SK-N-SH (cell line): ENCODE results near the gene CNTNAP2. TPM values are rescaled to one million over a fixed set of nuclear protein-coding genes. Genes with fewer than 3 reads are reported as not detected.

Experiments
- CTCF ChIA-PET: fragments of 300-600, 350-600 bp; formaldehyde crosslinking; extraction: SDS; loops from one replicate; lab custom pipeline; 2021; lab: Yijun Ruan, JAX
- POLR2A ChIA-PET: fragments of 350-600 bp; sonication (Branson Sonifier 250); formaldehyde crosslinking; extraction: SDS; loops from one replicate; lab custom pipeline; 2020; ENCODE audit warnings: antibody characterized with exemption, inconsistent platforms; lab: Yijun Ruan, JAX
- DNase-seq: peaks from one replicate; pipeline ENCODE4 v3.0.0; 2012
- H2AFZ ChIP-seq: fragments of 200-600 bp; sonication (generic); 2 replicates; pipeline ENCODE4 v1.8.1; 2016; ENCODE audit warnings: antibody characterized with exemption, mild to moderate bottlenecking, low read depth
- H3F3A ChIP-seq: fragments of 200-600 bp; sonication (generic); replicated peaks from 2 replicates; pipeline ENCODE3; 2016; ENCODE audit warnings: antibody characterized with exemption, mild to moderate bottlenecking; ENCODE audit not compliant: insufficient read depth
- H3K27ac ChIP-seq, 2 experiments: fragments of 200-500 bp in 1 of 2; fragments of 200-600 bp in 1 of 2; sonication (Bioruptor generic) in 1 of 2; sonication (generic), shearing (Covaris generic) in 1 of 2; 2 replicates each; pipeline versions ENCODE4 v1.5.1 to v1.6.1; 2014 to 2016; ENCODE audit warnings: low read depth in 2 of 2, inconsistent platforms in 1 of 2, low read length in 1 of 2, mild to moderate bottlenecking in 1 of 2, mixed read lengths in 1 of 2
- H3K27me3 ChIP-seq: fragments of 200-600 bp; sonication (generic), shearing (Covaris generic); 2 replicates; pipeline ENCODE4 v1.6.1; 2016; ENCODE audit warnings: mixed run types; ENCODE audit not compliant: insufficient read depth
- H3K36me3 ChIP-seq, 2 experiments: fragments of 200-500 bp in 1 of 2; fragments of 200-600 bp in 1 of 2; sonication (Bioruptor generic) in 1 of 2; sonication (generic) in 1 of 2; replicated peaks in 1 of 2; 2 replicates each; pipeline versions ENCODE3 to v1.5.1; 2014 to 2016; ENCODE audit warnings: low read length in 1 of 2, mild to moderate bottlenecking in 1 of 2; ENCODE audit not compliant: insufficient read depth in 2 of 2, control insufficient read depth in 1 of 2
- H3K4me1 ChIP-seq, 2 experiments: fragments of 200-500 bp in 1 of 2; fragments of 200-600 bp in 1 of 2; sonication (Bioruptor generic) in 1 of 2; sonication (generic), shearing (Covaris generic) in 1 of 2; 2 replicates each; pipeline versions ENCODE4 v1.5.1 to v1.6.1; 2014 to 2016; ENCODE audit warnings: low read depth in 1 of 2, low read length in 1 of 2, mixed run types in 1 of 2; ENCODE audit not compliant: insufficient read depth in 2 of 2, control insufficient read depth in 1 of 2
- H3K4me2 ChIP-seq: fragments of 200-600 bp; sonication (generic), shearing (Covaris generic); 2 replicates; pipeline ENCODE4 v1.6.1; 2017; ENCODE audit warnings: mixed run types
- H3K4me3 ChIP-seq, 2 experiments: fragments of 200-500 bp in 1 of 2; fragments of 200-600 bp in 1 of 2; sonication (Bioruptor generic) in 1 of 2; sonication (generic), shearing (Covaris generic) in 1 of 2; 2 replicates each; pipeline versions ENCODE4 v1.5.1 to v1.8.1; 2014 to 2016; ENCODE audit warnings: low read depth in 2 of 2, inconsistent platforms in 1 of 2, low read length in 1 of 2, mild to moderate bottlenecking in 1 of 2, mixed read lengths in 1 of 2, moderate library complexity in 1 of 2
- H3K79me2 ChIP-seq: fragments of 200-600 bp; sonication (generic); 2 replicates; pipeline ENCODE4 v1.8.1; 2017; ENCODE audit warnings: mild to moderate bottlenecking; ENCODE audit not compliant: insufficient read depth
- H3K9ac ChIP-seq: fragments of 200-600 bp; sonication (generic); 2 replicates; pipeline ENCODE4 v1.6.1; 2017; ENCODE audit warnings: mixed run types
- H3K9me2 ChIP-seq: fragments of 200-600 bp; sonication (generic); 2 replicates; pipeline ENCODE4 v1.6.1; 2017; ENCODE audit warnings: mixed run types
- H3K9me3 ChIP-seq: fragments of 200-600 bp; sonication (generic); 2 replicates; pipeline ENCODE4 v1.6.1; 2017; ENCODE audit warnings: mixed run types, mild to moderate bottlenecking, moderate library complexity
- H4K20me1 ChIP-seq: fragments of 200-600 bp; sonication (generic); 2 replicates; pipeline ENCODE4 v1.6.1; 2017; ENCODE audit warnings: mild to moderate bottlenecking, mixed run types; ENCODE audit not compliant: insufficient read depth
- CHD2 ChIP-seq: fragments of 150-350 bp; IDR thresholded peaks from 2 replicates; pipeline ENCODE4 v1.6.1; 2018; ENCODE audit warnings: low read length; ENCODE audit not compliant: partially characterized antibody
- EP300 ChIP-seq, 2 experiments: IDR thresholded peaks; 2 replicates each; pipeline versions ENCODE4 v1.4.0 to v1.6.1; 2012; ENCODE audit warnings: borderline replicate concordance in 1 of 2, low read depth in 1 of 2, low read length in 1 of 2
- FOSL2 ChIP-seq: IDR thresholded peaks from 2 replicates; pipeline ENCODE4 v1.4.0; 2012; ENCODE audit warnings: low read depth, mild to moderate bottlenecking, moderate library complexity, borderline replicate concordance
- FOXJ3 ChIP-seq: sonication (generic); formaldehyde crosslinking; IDR thresholded peaks from 2 replicates; pipeline ENCODE4 v1.5.1; 2020; ENCODE audit warnings: mild to moderate bottlenecking, missing genetic modification reagents
- GABPA ChIP-seq: IDR thresholded peaks from 2 replicates; pipeline ENCODE4 v1.4.0; 2012; ENCODE audit warnings: low read depth, mild to moderate bottlenecking
- GATA2 ChIP-seq: sonication (generic); formaldehyde crosslinking; IDR thresholded peaks from 2 replicates; pipeline ENCODE4 v1.5.0; 2020; ENCODE audit warnings: mild to moderate bottlenecking, missing genetic modification reagents
- JUND ChIP-seq: IDR thresholded peaks from 2 replicates; pipeline ENCODE4 v1.4.0; 2012
- MXI1 ChIP-seq: IDR thresholded peaks from 2 replicates; pipeline ENCODE4 v1.6.1; 2012; ENCODE audit warnings: mild to moderate bottlenecking, low read depth, low read length, improper control_type of control experiment
- NFIC ChIP-seq: IDR thresholded peaks from 2 replicates; pipeline ENCODE4 v1.4.0; 2012; ENCODE audit warnings: borderline replicate concordance
- PBX3 ChIP-seq: IDR thresholded peaks from 2 replicates; pipeline ENCODE4; 2012
- POLR2AphosphoS5 ChIP-seq: IDR thresholded peaks from 2 replicates; pipeline ENCODE4 v1.6.1; 2012; ENCODE audit warnings: low read depth, low read length
- RAD21 ChIP-seq: IDR thresholded peaks from 2 replicates; pipeline ENCODE4 v1.6.1; 2012; ENCODE audit warnings: mild to moderate bottlenecking, low read length
- RCOR1 ChIP-seq: fragments of 150-350 bp; IDR thresholded peaks from 2 replicates; pipeline ENCODE4 v1.6.1; 2017; ENCODE audit warnings: antibody characterized with exemption, low read length
- TCF12 ChIP-seq: IDR thresholded peaks from 2 replicates; pipeline ENCODE4 v1.4.0; 2012
- TEAD4 ChIP-seq: IDR thresholded peaks from 2 replicates; pipeline ENCODE4 v1.4.0; 2012; ENCODE audit warnings: mild to moderate bottlenecking, borderline replicate concordance; ENCODE audit not compliant: insufficient read depth
- USF2 ChIP-seq: fragments of 150-350 bp; IDR thresholded peaks from 2 replicates; pipeline ENCODE4 v1.6.1; 2017; ENCODE audit warnings: antibody characterized with exemption, low read length, low read depth, borderline replicate concordance
- ZBTB33 ChIP-seq: IDR thresholded peaks from 2 replicates; pipeline ENCODE4 v1.4.0; 2012; ENCODE audit warnings: low read depth, borderline replicate concordance
- WGBS: methylation state at CpG from one replicate; pipeline ENCODE4 v1.1.6; 2017; ENCODE audit warnings: low lambda C conversion rate; 5-methylcytosine and 5-hydroxymethylcytosine counted together
- polyA plus RNA-seq, 3 experiments: library from polyadenylated mRNA; depleted of rRNA; stranded (reverse); fragments of >200 nt; gene quantifications; 2 replicates each; pipeline ENCODE4 v1.2.3, GENCODE V29; 2012
- TF ChIP-seq, protein P1 (sequence below): IDR thresholded peaks from 2 replicates; pipeline ENCODE4 v1.4.0; 2012; ENCODE audit warnings: low read depth, borderline replicate concordance

Gene CNTNAP2
- polyA plus RNA-seq, 1 of the 3 experiments (the other 2 are of a cell fraction): 3.4 TPM

- peak overlapping the region; percentile 30 for H3K4me2 ChIP-seq
- no peaks in the 10 kb centered on the region for H3K9me3 ChIP-seq
- CTCF ChIA-PET: interaction anchor here (1.0 to 2.2 kb wide), 2 partner anchors 15 to 571 kb away, joined by 5 to 7 read pairs; no protein-coding TSS in a partner anchor
- peak; percentile 86 for TF ChIP-seq CHD2
- TF ChIP-seq RCOR1: peak; percentile 99
- TF ChIP-seq USF2: no peak
- no peak for TF ChIP-seq FOSL2
- TF ChIP-seq TCF12: peak; percentile 73
- peak; percentile 99 for TF ChIP-seq GATA2 (CRISPR knock-in tag)
- no peak for TF ChIP-seq PBX3
- TF ChIP-seq GABPA: no peak
- TF ChIP-seq JUND: no peak
- peak; percentile 98 for TF ChIP-seq FOXJ3 (CRISPR knock-in tag)
- peak; percentile 46 for TF ChIP-seq MXI1
- TF ChIP-seq EP300 (IDR thresholded peaks at IDR 0.05; ENCODE audit: borderline replicate concordance in 1 of 2, low read depth in 1 of 2, low read length in 1 of 2): peak; percentile 13 to 98; a peak in 2 of 4 replicates
- TF ChIP-seq ZBTB33: no peak
- TF ChIP-seq, protein P1, sequence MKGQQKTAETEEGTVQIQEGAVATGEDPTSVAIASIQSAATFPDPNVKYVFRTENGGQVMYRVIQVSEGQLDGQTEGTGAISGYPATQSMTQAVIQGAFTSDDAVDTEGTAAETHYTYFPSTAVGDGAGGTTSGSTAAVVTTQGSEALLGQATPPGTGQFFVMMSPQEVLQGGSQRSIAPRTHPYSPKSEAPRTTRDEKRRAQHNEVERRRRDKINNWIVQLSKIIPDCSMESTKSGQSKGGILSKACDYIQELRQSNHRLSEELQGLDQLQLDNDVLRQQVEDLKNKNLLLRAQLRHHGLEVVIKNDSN: no peak
- peak; percentile 70; the same call in 1 of the 2 replicates for TF ChIP-seq POLR2AphosphoS5
- peak; percentile 41 for TF ChIP-seq RAD21
- TF ChIP-seq NFIC: peak; percentile 49; the same call in 1 of the 2 replicates
- TF ChIP-seq TEAD4: peak; percentile 64; the same call in 1 of the 2 replicates
- TF ChIP-seq, all 33 proteins: peak for 11
- Histone ChIP-seq H2AFZ (no peak overlapping the region), H3K4me1 (peaks cover 0 to 22% of the 10 kb centered on the region in 2 experiments; a peak in 2 of 4 replicates), H3K27me3 (no peaks in the 10 kb centered on the region), H3K27ac (peak overlapping the region in 1 of 2 experiments; percentile 72; a peak in 2 of 4 replicates), H3K36me3 (no peaks in the 10 kb centered on the region), H3K9ac (no peak overlapping the region), H3K9me2 (no peaks in the 10 kb centered on the region), H3K4me3 (no peak overlapping the region), H3K79me2 (no peaks in the 10 kb centered on the region), H3F3A (no peaks in the 10 kb centered on the region), H4K20me1 (no peaks in the 10 kb centered on the region)
- WGBS: 5% methylated on average over 5 of the region's 5 CpGs
- DNase-seq: peak; percentile 68
- POLR2A ChIA-PET: interaction anchor here (0.8 to 0.9 kb wide), 2 partner anchors 169 to 544 kb away, joined by 3 to 5 read pairs; partner anchors contain the start of gene CNTNAP2
Observed at GRCh38 chr7:146660839-146661238, 544.2 kb downstream of the CNTNAP2 start.
